ENCODE results near the gene GFOD1.
"Not testable (repeated sequence)": the region's sequence is repeated elsewhere in the genome, so short reads cannot be mapped to it uniquely, and the experiment has no call there.

GFOD1 gene

GRCh38 chr6:13404228-13404891, 83.0 kb downstream of the GFOD1 start:
- peak; percentile 67 for DNase-seq (ENCODE audit: low read depth)

GRCh38 chr6:13402711-13403110, 84.7 kb downstream of the GFOD1 start:
- DNase-seq (ENCODE audit: low read depth) = no peak

- DNase-seq (ENCODE audit: low read depth) = no peak
Measured at GRCh38 chr6:13400772-13401171, 86.6 kb downstream of the GFOD1 start.

- DNase-seq (ENCODE audit: low read depth) = no peak
Measured at GRCh38 chr6:13398421-13398994, 88.9 kb downstream of the GFOD1 start.

GRCh38 chr6:13398069-13398381, 89.4 kb downstream of the GFOD1 start:
- no peak for DNase-seq (ENCODE audit: low read depth)

GRCh38 chr6:13397359-13398068, 89.9 kb downstream of the GFOD1 start:
- no peak for DNase-seq (ENCODE audit: low read depth)

- no peak for DNase-seq (ENCODE audit: low read depth)
Measured at GRCh38 chr6:13396241-13396792, 91.1 kb downstream of the GFOD1 start.

GRCh38 chr6:13395272-13396237, 91.8 kb downstream of the GFOD1 start:
- DNase-seq (ENCODE audit: low read depth) = peak; percentile 58

GRCh38 chr6:13392462-13392861, 94.9 kb downstream of the GFOD1 start:
- no peak for DNase-seq (ENCODE audit: low read depth)

- no peak for DNase-seq (ENCODE audit: low read depth)
Measured at GRCh38 chr6:13391537-13391936, 95.9 kb downstream of the GFOD1 start.

- DNase-seq (ENCODE audit: low read depth) = no peak
Measured at GRCh38 chr6:13390658-13391057, 96.7 kb downstream of the GFOD1 start.

GRCh38 chr6:13389237-13389636, 98.2 kb downstream of the GFOD1 start:
- not testable (repeated sequence) for DNase-seq (ENCODE audit: low read depth)

- DNase-seq (ENCODE audit: low read depth) = not testable (repeated sequence)
Measured at GRCh38 chr6:13388769-13389168, 98.6 kb downstream of the GFOD1 start.

- no peak for DNase-seq (ENCODE audit: low read depth)
Measured at GRCh38 chr6:13384966-13385365, 102.4 kb downstream of the GFOD1 start.

- DNase-seq (ENCODE audit: low read depth) = no peak
Measured at GRCh38 chr6:13384506-13384905, 102.9 kb downstream of the GFOD1 start.

- DNase-seq (ENCODE audit: low read depth) = no peak
Measured at GRCh38 chr6:13383328-13384163, 103.9 kb downstream of the GFOD1 start.

GRCh38 chr6:13380761-13381160, 106.6 kb downstream of the GFOD1 start:
- no peak for DNase-seq (ENCODE audit: low read depth)

GRCh38 chr6:13378669-13379590, 108.5 kb downstream of the GFOD1 start:
- no peak for DNase-seq (ENCODE audit: low read depth)

- DNase-seq (ENCODE audit: low read depth) = no peak
Measured at GRCh38 chr6:13377054-13377758, 110.2 kb downstream of the GFOD1 start.

All from ELR (cell line).